Measurements from ENCODE around the gene FOXP4.

Gene FOXP4

DNA sequence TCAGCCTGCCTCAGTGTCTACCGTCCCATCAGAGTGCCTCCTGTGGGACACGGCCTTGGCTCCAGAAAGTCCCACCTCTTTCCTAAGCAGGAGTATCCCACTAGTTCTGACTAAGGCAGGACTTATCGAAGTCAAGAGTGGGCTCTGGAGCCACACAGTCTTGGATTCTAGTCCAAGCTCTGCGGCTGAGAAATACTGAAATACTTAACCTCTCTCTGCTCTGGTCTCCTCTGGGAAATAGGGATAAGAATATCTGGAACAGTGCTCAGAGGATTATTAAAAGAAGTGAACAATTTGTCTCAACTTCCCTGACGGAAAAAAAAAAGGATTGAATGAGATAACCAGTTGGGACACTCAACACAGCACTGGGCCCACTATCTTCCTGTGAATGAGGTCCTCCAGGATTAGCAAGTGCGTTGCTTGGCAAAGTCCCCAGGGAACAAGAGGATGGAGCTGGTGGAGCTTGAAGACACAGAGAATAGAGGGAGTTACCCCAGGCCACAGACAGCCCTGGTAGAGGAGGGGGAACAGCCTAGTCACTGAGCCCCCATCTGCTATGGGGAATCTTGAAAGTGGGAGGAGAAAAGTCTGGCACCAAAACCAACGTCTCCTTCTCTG is 34.6 kb upstream of the FOXP4 start:
- no peaks in the 10 kb centered on the region for H3K36me3 ChIP-seq (ENCODE audit: insufficient read depth, low read length)
- no peak overlapping the region for H3K9ac ChIP-seq (ENCODE audit: low read depth, low read length)
- no peaks in the 10 kb centered on the region for H3K4me1 ChIP-seq (ENCODE audit: insufficient read depth, low read length)
- H3K9me3 ChIP-seq (ENCODE audit: control insufficient read depth, insufficient read depth, low read length) = no peaks in the 10 kb centered on the region

DNA sequence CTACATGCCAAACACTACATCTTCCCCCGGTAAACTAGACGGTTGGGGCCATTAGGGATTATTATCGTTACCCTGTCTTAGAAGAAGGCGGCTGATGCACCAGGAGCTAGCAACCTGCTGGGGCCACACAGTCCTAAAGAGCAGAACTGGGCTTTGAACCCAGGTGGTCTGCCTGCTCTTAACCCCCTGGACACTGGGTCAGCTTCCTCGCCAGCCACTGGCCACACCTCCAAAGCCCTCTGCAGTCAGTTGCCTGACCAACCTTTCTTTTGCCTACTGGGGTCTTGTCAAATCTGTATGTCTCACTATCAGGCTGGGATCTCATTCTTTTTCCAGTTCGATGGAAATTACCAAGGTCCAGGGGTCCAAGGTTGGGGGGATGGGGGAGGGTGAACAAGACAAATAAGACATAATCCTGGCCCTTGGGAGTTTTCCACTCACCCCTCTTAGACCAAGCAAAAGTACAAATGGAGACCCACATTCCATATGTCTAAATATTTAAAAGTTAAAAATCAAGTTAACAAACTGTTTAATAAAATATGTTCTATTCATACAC is 34.0 kb upstream of the FOXP4 start:
- no peak overlapping the region for H3K9ac ChIP-seq (ENCODE audit: low read depth, low read length)
- H3K9me3 ChIP-seq (ENCODE audit: control insufficient read depth, insufficient read depth, low read length) = no peaks in the 10 kb centered on the region
- no peaks in the 10 kb centered on the region for H3K36me3 ChIP-seq (ENCODE audit: insufficient read depth, low read length)
- no peaks in the 10 kb centered on the region for H3K4me1 ChIP-seq (ENCODE audit: insufficient read depth, low read length)

DNA sequence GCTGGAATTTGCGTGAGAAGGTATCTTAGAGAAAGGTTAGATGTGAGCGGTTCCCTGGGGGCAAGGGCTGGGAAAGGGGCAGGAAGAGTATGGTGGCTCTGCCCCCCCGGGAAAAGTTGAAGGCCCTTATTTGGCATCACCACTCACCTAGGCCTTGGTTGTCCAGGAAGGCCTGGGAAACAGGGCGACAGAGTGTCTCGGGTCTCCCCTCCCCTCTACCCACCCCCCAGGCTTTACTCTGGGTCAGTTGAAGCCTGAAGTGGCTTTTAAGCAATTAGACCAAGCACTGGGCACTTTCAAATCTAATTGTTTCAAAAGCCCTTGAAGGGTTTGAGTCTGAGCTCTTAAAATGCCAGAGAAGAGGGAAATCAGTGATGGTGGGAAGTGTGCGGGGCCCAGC is 30.2 kb upstream of the FOXP4 start:
- no peak overlapping the region for H3K9ac ChIP-seq (ENCODE audit: low read depth, low read length)
- H3K36me3 ChIP-seq (ENCODE audit: insufficient read depth, low read length) = no peaks in the 10 kb centered on the region
- no peaks in the 10 kb centered on the region for H3K9me3 ChIP-seq (ENCODE audit: control insufficient read depth, insufficient read depth, low read length)
- H3K4me1 ChIP-seq (ENCODE audit: insufficient read depth, low read length) = peaks cover 13% of the 10 kb centered on the region

DNA sequence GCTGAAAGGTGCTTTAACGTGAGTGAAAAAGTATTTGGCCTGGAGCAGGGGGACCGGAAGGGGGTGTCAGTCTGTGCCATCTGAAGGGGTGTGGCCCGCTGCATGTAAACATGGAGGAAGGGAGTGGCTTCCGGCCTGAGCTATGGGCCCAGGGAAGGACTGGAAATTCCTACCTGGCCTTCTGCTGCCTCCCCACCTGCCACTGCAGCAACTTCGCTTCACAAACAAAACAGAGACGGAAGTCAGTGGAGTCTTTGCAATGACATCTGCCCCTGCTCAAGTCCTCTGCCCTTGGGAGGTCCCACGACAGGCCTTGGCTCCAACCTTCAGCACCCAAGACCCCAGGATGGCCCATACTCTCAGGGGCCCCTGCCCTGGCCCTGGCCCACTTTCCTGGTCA is 28.1 kb upstream of the FOXP4 start:
- Histone ChIP-seq H3K36me3 (ENCODE audit: insufficient read depth, low read length) (no peaks in the 10 kb centered on the region), H3K9me3 (ENCODE audit: control insufficient read depth, insufficient read depth, low read length) (no peaks in the 10 kb centered on the region), H3K9ac (ENCODE audit: low read depth, low read length) (no peak overlapping the region), H3K4me1 (ENCODE audit: insufficient read depth, low read length) (peaks cover 13% of the 10 kb centered on the region)

DNA sequence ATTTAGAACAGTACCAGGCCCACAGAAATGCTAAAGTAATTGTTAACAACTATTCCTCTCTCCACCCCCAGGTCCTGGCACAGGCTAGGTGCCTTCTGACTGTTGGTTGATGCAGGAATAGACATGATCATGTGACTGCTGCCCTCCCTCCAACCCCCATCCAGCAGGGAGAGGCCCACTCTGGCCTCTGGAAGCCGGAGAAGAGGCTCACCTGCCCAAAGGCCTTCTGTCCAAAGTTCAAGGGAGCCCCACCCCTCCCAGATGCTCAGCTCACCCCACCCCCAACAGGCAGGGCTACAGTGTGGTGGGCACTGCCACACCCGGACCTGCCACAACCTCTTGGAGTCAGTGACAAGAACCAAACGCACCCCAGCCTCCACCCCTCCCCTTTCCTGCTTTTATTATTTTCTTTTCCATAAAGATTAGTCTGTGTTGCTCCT is 26.9 kb upstream of the FOXP4 start:
- no peaks in the 10 kb centered on the region for H3K36me3 ChIP-seq (ENCODE audit: insufficient read depth, low read length)
- no peaks in the 10 kb centered on the region for H3K9me3 ChIP-seq (ENCODE audit: control insufficient read depth, insufficient read depth, low read length)
- no peak overlapping the region for H3K9ac ChIP-seq (ENCODE audit: low read depth, low read length)
- peaks cover 14% of the 10 kb centered on the region for H3K4me1 ChIP-seq (ENCODE audit: insufficient read depth, low read length)

DNA sequence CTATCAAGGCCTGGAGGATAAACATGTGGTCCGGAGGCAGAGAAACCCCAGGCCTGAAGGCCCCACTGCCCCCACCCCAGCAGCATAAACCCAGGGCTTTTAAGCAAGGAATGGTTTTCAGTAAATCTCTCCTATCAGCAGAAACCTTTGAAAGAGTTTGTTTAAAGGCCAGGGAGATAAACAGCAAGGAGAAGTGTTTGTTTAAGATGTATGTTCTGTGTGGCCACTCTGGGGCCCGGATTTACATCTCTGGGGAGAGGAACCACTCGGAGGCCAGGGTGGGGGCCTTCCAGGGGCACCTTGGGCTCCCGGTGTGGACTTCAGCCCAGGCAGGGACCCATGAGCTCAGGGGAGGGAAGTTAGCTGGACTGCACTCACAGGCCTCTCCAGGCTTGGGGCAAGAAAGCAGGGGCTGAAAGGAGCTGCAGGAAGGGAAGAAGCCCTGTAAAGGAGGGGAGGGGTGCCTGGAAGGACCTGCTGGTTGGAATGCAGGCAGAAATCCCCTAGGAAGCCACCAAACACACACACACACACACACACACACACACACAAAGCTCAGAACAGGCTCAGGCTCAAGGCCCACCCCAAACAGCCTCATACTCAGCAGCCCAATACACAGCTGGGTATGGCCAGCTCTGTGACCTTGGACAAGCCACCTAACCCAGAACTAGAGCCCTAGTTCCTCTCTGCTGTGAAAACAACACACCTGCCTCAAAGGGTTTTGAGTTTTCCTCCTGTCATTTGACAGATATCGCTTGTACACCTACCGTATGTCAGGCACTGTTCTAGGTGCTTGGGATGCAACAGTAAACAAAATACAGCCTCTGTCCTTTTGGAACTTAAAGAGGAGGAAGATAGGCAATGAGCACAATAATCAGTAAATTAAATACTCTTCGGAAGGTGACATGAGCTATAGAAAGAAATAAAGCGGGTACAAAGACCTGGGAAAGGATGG is 26.2 kb upstream of the FOXP4 start:
- H3K9ac ChIP-seq (ENCODE audit: low read depth, low read length) = no peak overlapping the region
- peaks cover 17% of the 10 kb centered on the region for H3K4me1 ChIP-seq (ENCODE audit: insufficient read depth, low read length)
- no peaks in the 10 kb centered on the region for H3K9me3 ChIP-seq (ENCODE audit: control insufficient read depth, insufficient read depth, low read length)

DNA sequence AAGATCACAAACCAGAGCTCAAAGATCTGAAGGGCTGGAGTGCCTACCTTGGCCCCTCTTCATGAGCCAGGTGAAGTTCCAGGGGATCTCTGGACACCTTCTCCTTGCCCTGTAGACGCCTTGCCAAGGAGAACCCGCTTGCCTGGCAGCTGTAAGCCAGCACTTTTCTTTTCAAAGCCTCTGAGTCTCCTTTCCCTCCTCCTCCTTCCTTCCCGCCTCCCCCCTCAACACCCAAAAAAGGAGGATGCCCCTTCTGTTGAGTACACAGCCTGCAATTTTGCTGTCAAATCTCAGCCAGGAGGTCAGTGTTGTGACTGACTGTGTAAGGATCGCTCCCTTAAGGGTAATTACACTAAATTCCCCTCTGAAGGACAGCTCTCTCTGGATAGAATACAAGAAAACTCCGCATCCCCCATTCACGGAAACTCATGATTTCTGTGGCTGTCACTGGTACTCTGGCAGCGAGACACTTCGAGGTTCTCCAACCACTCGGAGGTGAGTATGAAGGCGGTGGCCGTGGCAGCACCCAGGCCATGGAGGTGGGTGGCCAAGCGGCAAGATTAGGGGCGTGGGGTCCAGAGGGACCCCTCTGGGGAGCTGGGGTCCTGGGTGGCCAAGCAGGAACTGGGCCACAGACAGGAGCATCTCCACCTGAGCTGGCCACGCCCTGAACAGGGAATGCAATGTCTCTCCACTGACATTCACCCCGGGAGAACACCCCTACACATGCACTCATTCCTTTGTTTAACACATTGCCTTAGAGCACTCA is 23.2 kb upstream of the FOXP4 start:
- Histone ChIP-seq H3K9ac (ENCODE audit: low read depth, low read length) (no peak overlapping the region), H3K36me3 (ENCODE audit: insufficient read depth, low read length) (no peaks in the 10 kb centered on the region), H3K4me1 (ENCODE audit: insufficient read depth, low read length) (peaks cover 17% of the 10 kb centered on the region), H3K9me3 (ENCODE audit: control insufficient read depth, insufficient read depth, low read length) (no peaks in the 10 kb centered on the region)

More for the DNA sequence above, 26.2 kb upstream of the FOXP4 start:
- H3K36me3 ChIP-seq (ENCODE audit: insufficient read depth, low read length) = no peaks in the 10 kb centered on the region

DNA sequence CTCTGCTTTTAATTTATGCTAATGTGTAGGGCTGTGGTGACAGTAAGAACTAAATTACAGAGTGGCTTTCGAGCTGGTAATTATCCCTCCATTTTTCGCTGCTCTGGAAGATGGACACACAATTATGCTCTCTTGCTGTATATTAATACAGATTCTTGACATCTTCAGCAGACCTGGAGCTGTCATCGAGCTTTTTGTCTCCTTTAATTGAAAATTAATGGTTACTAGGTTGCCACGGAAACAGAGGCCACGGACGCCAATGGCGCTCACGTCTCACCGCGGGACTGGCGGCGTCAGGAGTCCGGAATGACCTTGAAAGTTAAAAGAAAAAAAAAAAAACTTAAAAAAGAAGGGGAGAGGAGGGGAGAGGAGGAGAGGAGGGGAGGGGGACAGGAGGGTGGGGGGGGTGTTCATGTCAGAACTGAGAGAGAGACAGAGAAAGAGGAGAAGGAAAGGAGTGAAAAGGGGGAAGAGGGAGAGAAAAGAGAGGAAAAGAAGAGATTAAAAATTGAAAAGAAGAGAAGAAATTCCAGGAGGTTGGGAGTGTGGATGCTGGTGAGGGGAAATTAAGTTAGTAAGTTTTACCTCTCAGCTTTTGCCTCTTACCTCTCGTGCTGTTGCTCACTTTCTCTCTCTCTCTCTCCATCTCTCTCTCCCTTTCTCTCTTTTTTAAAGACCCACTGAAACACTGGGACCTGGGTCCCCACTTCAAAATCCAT is 22.1 kb upstream of the FOXP4 start:
- Histone ChIP-seq H3K9me3 (ENCODE audit: control insufficient read depth, insufficient read depth, low read length) (no peaks in the 10 kb centered on the region), H3K36me3 (ENCODE audit: insufficient read depth, low read length) (no peaks in the 10 kb centered on the region), H3K4me1 (ENCODE audit: insufficient read depth, low read length) (peaks cover 19% of the 10 kb centered on the region), H3K9ac (ENCODE audit: low read depth, low read length) (no peak overlapping the region)

DNA sequence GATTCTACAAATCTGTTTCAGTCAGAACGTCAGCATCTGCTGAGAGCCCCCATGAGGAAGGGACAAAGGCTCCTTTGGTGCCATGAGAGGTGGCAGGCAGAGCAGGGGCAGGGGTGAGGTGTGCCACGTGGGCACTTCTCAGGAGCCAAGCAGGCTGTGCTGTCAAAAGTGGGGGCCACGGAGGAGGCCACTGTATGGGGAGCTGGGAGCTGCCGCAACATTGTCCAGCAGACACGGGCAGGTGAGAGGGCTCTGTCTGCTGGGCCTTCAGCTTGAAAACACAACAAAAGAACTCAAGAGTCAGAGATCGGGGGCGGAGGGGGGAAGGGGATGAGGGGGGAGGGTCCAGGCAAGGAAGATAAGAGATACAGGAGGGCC is 21.6 kb upstream of the FOXP4 start:
- Histone ChIP-seq H3K4me1 (ENCODE audit: insufficient read depth, low read length) (peaks cover 15% of the 10 kb centered on the region), H3K9me3 (ENCODE audit: control insufficient read depth, insufficient read depth, low read length) (no peaks in the 10 kb centered on the region), H3K36me3 (ENCODE audit: insufficient read depth, low read length) (no peaks in the 10 kb centered on the region), H3K9ac (ENCODE audit: low read depth, low read length) (no peak overlapping the region)

DNA sequence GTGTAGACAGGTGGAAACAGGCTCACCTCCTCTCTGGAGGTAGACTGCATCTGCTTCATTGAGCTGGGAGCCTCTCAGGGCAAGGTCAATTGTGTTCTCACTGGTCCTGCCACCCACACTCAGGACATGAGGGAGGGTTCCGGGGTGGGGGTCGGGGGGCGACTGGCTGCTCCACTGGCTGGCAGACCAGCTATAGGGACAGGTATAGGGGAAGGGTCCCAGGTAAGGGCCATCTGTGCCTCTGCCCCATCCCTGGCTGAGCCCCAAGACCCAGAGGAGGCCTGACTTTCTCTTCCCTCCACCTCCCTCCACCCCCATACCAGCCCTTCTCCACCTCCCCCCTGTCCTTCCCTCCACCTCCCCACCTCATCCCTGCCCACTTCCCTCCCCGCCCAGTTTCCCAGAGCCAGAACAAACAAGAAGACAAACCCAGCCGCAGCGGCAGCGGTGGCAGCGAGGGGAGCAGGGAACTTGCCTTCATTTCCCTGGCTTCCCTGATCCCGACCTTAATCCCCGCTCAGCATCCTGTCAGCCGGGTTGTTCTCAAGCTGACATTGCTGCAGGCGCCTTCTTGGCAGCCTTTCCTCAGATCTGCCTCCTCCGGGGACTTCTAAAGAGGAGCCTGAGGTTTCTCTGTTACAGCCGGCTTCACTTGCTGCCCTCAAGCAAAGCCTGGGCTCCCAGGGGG is 18.3 kb upstream of the FOXP4 start:
- H3K36me3 ChIP-seq (ENCODE audit: insufficient read depth, low read length) = no peaks in the 10 kb centered on the region
- H3K4me1 ChIP-seq (ENCODE audit: insufficient read depth, low read length) = peaks cover 15% of the 10 kb centered on the region; the same call in 1 of the 2 replicates
- H3K9me3 ChIP-seq (ENCODE audit: control insufficient read depth, insufficient read depth, low read length) = no peaks in the 10 kb centered on the region
- no peak overlapping the region for H3K9ac ChIP-seq (ENCODE audit: low read depth, low read length)

DNA sequence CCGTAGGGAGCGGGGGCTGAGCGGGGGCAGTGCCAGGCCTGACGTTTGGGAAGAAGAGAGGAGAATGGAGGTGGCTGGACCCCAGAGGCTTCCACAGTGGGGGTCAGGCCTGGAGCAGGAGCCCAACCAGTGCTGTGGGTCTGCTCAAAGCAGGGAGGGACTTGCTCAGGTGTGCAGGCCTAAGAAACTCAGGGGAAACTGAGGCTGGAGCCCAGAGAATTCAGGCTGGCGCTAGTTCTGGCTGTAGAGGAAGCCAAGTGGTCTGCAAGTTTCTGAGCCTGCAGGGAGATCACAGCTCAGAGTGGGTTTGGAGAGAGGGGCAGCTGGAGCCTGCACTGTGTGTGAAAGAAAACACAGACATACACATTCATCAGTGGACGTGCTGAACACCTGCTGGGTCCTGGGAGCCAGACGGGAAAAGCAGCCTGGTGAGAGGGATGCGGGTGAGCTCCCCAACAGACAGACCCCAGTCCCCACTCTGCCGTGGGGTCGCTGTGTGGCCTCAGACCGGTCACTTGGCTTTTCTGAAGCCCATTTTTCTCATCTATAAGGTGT is 17.7 kb upstream of the FOXP4 start:
- H3K9me3 ChIP-seq (ENCODE audit: control insufficient read depth, insufficient read depth, low read length) = no peaks in the 10 kb centered on the region
- H3K36me3 ChIP-seq (ENCODE audit: insufficient read depth, low read length) = no peaks in the 10 kb centered on the region
- peaks cover 15% of the 10 kb centered on the region; the same call in 1 of the 2 replicates for H3K4me1 ChIP-seq (ENCODE audit: insufficient read depth, low read length)
- no peak overlapping the region for H3K9ac ChIP-seq (ENCODE audit: low read depth, low read length)

DNA sequence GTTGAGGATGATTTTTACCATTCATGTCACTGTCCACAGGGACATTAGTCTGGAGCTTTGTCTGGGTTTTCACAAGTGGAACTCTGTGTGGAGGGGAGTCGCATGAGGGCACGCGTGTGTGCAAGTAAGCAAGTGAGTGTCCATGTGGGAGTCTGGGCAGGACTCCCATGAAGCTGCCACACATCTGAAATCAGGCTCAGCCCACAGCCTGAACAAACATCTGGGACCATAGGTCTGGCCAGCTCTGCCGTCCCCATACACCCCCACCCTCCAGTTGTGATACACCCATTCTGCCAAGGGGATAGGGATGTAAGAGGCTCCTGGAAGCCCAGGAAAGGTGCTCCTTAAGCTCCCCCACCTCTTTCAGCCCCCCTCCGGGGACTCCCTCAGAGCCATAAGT is 17.1 kb upstream of the FOXP4 start:
- Histone ChIP-seq H3K9me3 (ENCODE audit: control insufficient read depth, insufficient read depth, low read length) (no peaks in the 10 kb centered on the region), H3K9ac (ENCODE audit: low read depth, low read length) (no peak overlapping the region), H3K36me3 (ENCODE audit: insufficient read depth, low read length) (no peaks in the 10 kb centered on the region), H3K4me1 (ENCODE audit: insufficient read depth, low read length) (peaks cover 15% of the 10 kb centered on the region; the same call in 1 of the 2 replicates)

DNA sequence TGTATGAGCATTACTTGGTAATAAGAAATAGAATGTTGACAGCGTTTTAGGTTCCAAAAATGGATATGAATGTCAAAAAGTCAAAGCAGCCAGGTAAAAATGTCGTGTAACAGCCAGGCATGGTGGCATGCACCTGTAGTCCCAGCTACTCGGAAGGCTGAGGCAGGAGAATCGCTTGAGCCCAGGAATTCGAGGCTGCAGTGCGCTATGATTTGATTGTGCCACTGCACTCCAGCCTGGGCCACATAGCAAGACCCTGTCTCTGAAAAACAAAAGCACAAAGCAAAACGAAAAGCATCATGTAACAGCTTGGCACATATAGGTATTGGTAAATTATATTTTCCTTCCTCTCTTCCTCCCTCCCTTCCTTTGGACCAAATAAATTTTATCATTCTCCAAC is 16.2 kb upstream of the FOXP4 start:
- Histone ChIP-seq H3K4me1 (ENCODE audit: insufficient read depth, low read length) (peaks cover 11% of the 10 kb centered on the region; the same call in 1 of the 2 replicates), H3K9me3 (ENCODE audit: control insufficient read depth, insufficient read depth, low read length) (no peaks in the 10 kb centered on the region), H3K9ac (ENCODE audit: low read depth, low read length) (no peak overlapping the region), H3K36me3 (ENCODE audit: insufficient read depth, low read length) (no peaks in the 10 kb centered on the region)
